Heart left ventricle (tissue), 13 donors: ENCODE results near the gene FMOD.

Source experiments
- CTCF ChIP-seq, 12 donors: fragments of 200-600 bp; sonication (generic) in 4 of 12; IDR thresholded peaks; one replicate each; pipeline versions ENCODE4 v1.5.0 to v1.8.0; 2018 to 2022; ENCODE audit warnings: antibody characterized with exemption in 12 of 12, mild to moderate bottlenecking in 5 of 12
- POLR2A ChIP-seq, 2 donors: fragments of 450-650 bp; IDR thresholded peaks; one replicate each; pipeline ENCODE4 v1.6.1; 2017; ENCODE audit warnings: antibody characterized with exemption in 2 of 2, mild to moderate bottlenecking in 2 of 2, moderate library complexity in 2 of 2
- donor health status: ischemic (EF 13 %, LVEDD 7.1; RV severe dilation, severe dysfunction).
- donor health status: DM: no; HTN: yes; CAD: no.
- donor health status: DM: no; HTN: no; CAD: no.
- donor health status: ischemic (EF 25% LVEDD 6.9; RV normal size, moderate dysfunction).
- donor health status: ischemic (EF 25% LVEDD 5.7; RV mildly dilated, moderate dysfunction).
- donor health status: ischemic (EF 35%, LVEDD 5.7; RV mildly dilated, moderate dysfunction).
- donor health status: nonischemic (EF 11% LVEDD 7.7; RV severe dilation, severe dysfunction).
- donor health status: DM: yes; HTN: yes; CAD: no.
- donor health status: PGD.
- donor health status: ischemic (EF 29% LVEDD 5.4; RV normal size, mild dysfunction).
- donor health status: nonischemic (EF 23%, LVEDD 6.1; RV moderate dilation, normal function).

GRCh38 chr1:203325418-203326091, 25.4 kb downstream of the FMOD start:
- TF ChIP-seq CTCF (IDR thresholded peaks at IDR 0.05) (no peak), POLR2A (IDR thresholded peaks at IDR 0.05) (no peak)
